ENCODE data around the gene CDH13. TPM values are rescaled to one million over a fixed set of nuclear protein-coding genes. Genes with fewer than 3 reads are reported as not detected.

The CDH13 gene
- total and polyA plus RNA-seq, 10 of the 15 experiments (the other 5 are each of a cell fraction or from before 2014, with no cell fraction given) = under 0.01 to 0.05 TPM; not detected in 8

- DNase-seq (ENCODE audit: low read depth, low spot score) (no peak), FAIRE-seq (no peak), ATAC-seq (no peak)
- Histone ChIP-seq H4K20me1 (ENCODE audit: control insufficient read depth, insufficient read depth) (no peaks in the 10 kb centered on the region), H3K4me3 (no peak overlapping the region), H3K27me3 (replicated peaks in 1 of 2; ENCODE audit: control insufficient read depth in 2 of 2, insufficient read depth in 2 of 2, low read length in 1 of 2) (no peaks in the 10 kb centered on the region), H3K27ac (ENCODE audit: control insufficient read depth, insufficient read depth) (no peak overlapping the region), H3K4me1 (ENCODE audit: control insufficient read depth, insufficient read depth, low read length) (no peaks in the 10 kb centered on the region), H3K36me3 (ENCODE audit: control insufficient read depth in 2 of 2, insufficient read depth in 2 of 2, low read length in 1 of 2) (no peaks in the 10 kb centered on the region), H3K9me3 (replicated peaks; ENCODE audit: control insufficient read depth, insufficient read depth, low read length) (no peaks in the 10 kb centered on the region), H2AFZ (ENCODE audit: control insufficient read depth, low read depth, low read length) (no peak overlapping the region), H3K79me2 (ENCODE audit: control insufficient read depth, insufficient read depth, low read length) (no peaks in the 10 kb centered on the region), H3K4me2 (ENCODE audit: control insufficient read depth, insufficient read depth) (no peak overlapping the region), H3K9ac (ENCODE audit: control insufficient read depth, insufficient read depth, low read length) (no peak overlapping the region)
- CTCF ChIA-PET = interaction anchor here (1.4 kb wide), 1 partner anchor 241 kb away, joined by 4 read pairs; no protein-coding TSS in a partner anchor
- WGBS (ENCODE audit: insufficient coverage, insufficient replicate concordance, low lambda C conversion rate, missing lambda C conversion rate) = 3% methylated on average over 4 of the region's 4 CpGs
- in situ Hi-C loops (cut with MboI) (no loop called here), intact Hi-C loops (cut with micrococcal nuclease; ENCODE audit: unreplicated experiment) (no loop called here)
- BruUV-seq (replicated peaks) = no TSS peak
- SMC1A ChIA-PET (ENCODE audit: uncharacterized antibody, unreplicated experiment) = no interaction called here
- POLR2A ChIA-PET = no interaction called here
- TF ChIP-seq RBBP5 (conservative IDR thresholded peaks at IDR 0.05) (no peak), KAT2A (conservative IDR thresholded peaks at IDR 0.05; ENCODE audit: control insufficient read depth, low read depth, low read length) (no peak), MXI1 (IDR thresholded peaks at IDR 0.05; ENCODE audit: low read depth, low read length) (no peak), PAX5 (IDR thresholded peaks at IDR 0.05; ENCODE audit: borderline replicate concordance, low read depth, low read length) (no peak), MYB (IDR thresholded peaks at IDR 0.05; ENCODE audit: borderline replicate concordance, low read depth, low read length) (no peak), EED (IDR thresholded peaks at IDR 0.05; ENCODE audit: low read depth) (no peak), STAT1 (conservative IDR thresholded peaks at IDR 0.05) (no peak), DPF2 (IDR thresholded peaks at IDR 0.05) (no peak), IRF4 (IDR thresholded peaks at IDR 0.05; ENCODE audit: low read depth, low read length) (no peak), ATF2 (IDR thresholded peaks at IDR 0.05; ENCODE audit: low read length) (no peak), CBFB (IDR thresholded peaks at IDR 0.05; ENCODE audit: low read depth) (no peak), NFIC (IDR thresholded peaks at IDR 0.05; ENCODE audit: low read depth, low read length) (no peak), CHD4 (IDR thresholded peaks at IDR 0.05) (no peak), RCOR1 (conservative IDR thresholded peaks at IDR 0.05; ENCODE audit: low read depth, low read length) (no peak), KLF5 (IDR thresholded peaks at IDR 0.05; ENCODE audit: partially characterized antibody) (no peak), ZNF592 (IDR thresholded peaks at IDR 0.05) (no peak), ESRRA (IDR thresholded peaks at IDR 0.05; ENCODE audit: low read length) (no peak)
- RAD21 ChIA-PET (ENCODE audit: unreplicated experiment) = no interaction called here
Measured at GRCh38 chr16:83441517-83441916, 814.7 kb downstream of the CDH13 start.
